ENCODE data around the gene FAM3B.
"Not testable (repeated sequence)": the region's sequence is repeated elsewhere in the genome, so short reads cannot be mapped to it uniquely, and the experiment has no call there.

Gene FAM3B

GRCh38 chr21:41316200-41317062, at the start of gene FAM3B:
Gene FAM3B (plus strand): TSS chr21:41316801. CDS start chr21:41316880, 79 bp downstream.
- no peak for DNase-seq (ENCODE audit: low read depth)

GRCh38 chr21:41267346-41267745, 49.3 kb upstream of the FAM3B start:
- DNase-seq (ENCODE audit: low read depth) = no peak

- DNase-seq (ENCODE audit: low read depth) = no peak
Measured at GRCh38 chr21:41269535-41269934, 47.1 kb upstream of the FAM3B start.

GRCh38 chr21:41277196-41277595, 39.4 kb upstream of the FAM3B start:
- DNase-seq (ENCODE audit: low read depth) = no peak

GRCh38 chr21:41277846-41278245, 38.8 kb upstream of the FAM3B start:
- DNase-seq (ENCODE audit: low read depth) = no peak

GRCh38 chr21:41280115-41280919, 36.3 kb upstream of the FAM3B start:
- DNase-seq (ENCODE audit: low read depth) = peak; percentile 54

- no peak for DNase-seq (ENCODE audit: low read depth)
Measured at GRCh38 chr21:41282412-41282811, 34.2 kb upstream of the FAM3B start.

GRCh38 chr21:41283211-41283818, 33.3 kb upstream of the FAM3B start:
- peak; percentile 67 for DNase-seq (ENCODE audit: low read depth)

GRCh38 chr21:41289431-41289830, 27.2 kb upstream of the FAM3B start:
- DNase-seq (ENCODE audit: low read depth) = no peak

GRCh38 chr21:41290106-41290799, 26.3 kb upstream of the FAM3B start:
- DNase-seq (ENCODE audit: low read depth) = no peak

GRCh38 chr21:41294548-41295231, 21.9 kb upstream of the FAM3B start:
- DNase-seq (ENCODE audit: low read depth) = no peak

- DNase-seq (ENCODE audit: low read depth) = no peak
Measured at GRCh38 chr21:41295721-41296254, 20.8 kb upstream of the FAM3B start.

- DNase-seq (ENCODE audit: low read depth) = no peak
Measured at GRCh38 chr21:41302976-41303375, 13.6 kb upstream of the FAM3B start.

- DNase-seq (ENCODE audit: low read depth) = no peak
Measured at GRCh38 chr21:41304068-41304720, 12.4 kb upstream of the FAM3B start.

GRCh38 chr21:41307219-41307618, 9.4 kb upstream of the FAM3B start:
- no peak for DNase-seq (ENCODE audit: low read depth)

- DNase-seq (ENCODE audit: low read depth) = not testable (repeated sequence)
Measured at GRCh38 chr21:41313285-41314164, 3.1 kb upstream of the FAM3B start.

- DNase-seq (ENCODE audit: low read depth) = no peak
Measured at GRCh38 chr21:41315726-41316125, 875 bp upstream of the FAM3B start.

- no peak for DNase-seq (ENCODE audit: low read depth)
Measured at GRCh38 chr21:41317063-41317392, 427 bp downstream of the FAM3B start.

GRCh38 chr21:41317458-41317857, 857 bp downstream of the FAM3B start:
- DNase-seq (ENCODE audit: low read depth) = no peak

GRCh38 chr21:41318218-41318617, 1.6 kb downstream of the FAM3B start:
- no peak for DNase-seq (ENCODE audit: low read depth)
